Upper lobe of left lung (tissue), 4 donors: ENCODE results near the gene ULK1.

Source experiments
- CTCF ChIP-seq, 6 experiments: fragments of 450-650 bp in 4 of 6; fragments of 200-600 bp in 2 of 6; sonication (generic) in 2 of 6; IDR thresholded peaks; one replicate each; pipeline ENCODE4 v1.5.1; 2016 to 2019; ENCODE audit warnings: antibody characterized with exemption in 6 of 6
- POLR2AphosphoS5 ChIP-seq, 2 donors: sonication (generic); formaldehyde crosslinking; IDR thresholded peaks; one replicate each; pipeline ENCODE4 v1.5.1; 2017; ENCODE audit warnings: antibody characterized with exemption in 2 of 2

- TF ChIP-seq CTCF (IDR thresholded peaks at IDR 0.05) (no peak), POLR2AphosphoS5 (IDR thresholded peaks at IDR 0.05) (no peak)
Observed at GRCh38 chr12:131930510-131930909, 36.1 kb downstream of the ULK1 start.
